Neural crest cell (in vitro differentiated cells): ENCODE data around the gene PRDX1. TPM values are rescaled to one million over a fixed set of nuclear protein-coding genes. Genes with fewer than 3 reads are reported as not detected.

ENCODE experiments used
- DNase-seq: peaks from one replicate; pipeline ENCODE4 v3.0.0; 2021; ENCODE audit warnings: low read depth, mixed read lengths, low spot score
- H3K27ac Mint-ChIP-seq: one replicate; pipeline ENCODE4 v1.8.0; 2021; ENCODE audit warnings: mild to moderate bottlenecking, mixed read lengths; ENCODE audit not compliant: unreplicated experiment
- H3K27me3 Mint-ChIP-seq: 2 replicates; pipeline ENCODE4 v1.8.0; 2021; ENCODE audit warnings: low read depth, mild to moderate bottlenecking, mixed read lengths
- H3K36me3 Mint-ChIP-seq: 2 replicates; pipeline ENCODE4 v1.8.0; 2021; ENCODE audit warnings: low read depth, mild to moderate bottlenecking, mixed read lengths
- H3K4me1 Mint-ChIP-seq: 2 replicates; pipeline ENCODE4 v1.8.0; 2021; ENCODE audit warnings: mixed read lengths
- H3K4me3 Mint-ChIP-seq: one replicate; pipeline ENCODE4 v1.8.0; 2021; ENCODE audit warnings: mild to moderate bottlenecking, mixed read lengths
- H3K9me3 Mint-ChIP-seq: 2 replicates; pipeline ENCODE4 v1.8.0; 2021; ENCODE audit warnings: mixed read lengths
- total RNA-seq: library from RNA; stranded (reverse); gene quantifications from 2 replicates; pipeline ENCODE4 v1.2.1, GENCODE V29; 2021
- TF ChIP-seq, protein P1 (sequence below): fragments of 200-600 bp; sonication (generic); conservative IDR thresholded peaks from 2 replicates; pipeline ENCODE4 v1.5.0; 2021; ENCODE audit warnings: antibody characterized with exemption, mild to moderate bottlenecking

Gene PRDX1
- total RNA-seq, 1 donor from 2014 or later = 334 TPM

DNA sequence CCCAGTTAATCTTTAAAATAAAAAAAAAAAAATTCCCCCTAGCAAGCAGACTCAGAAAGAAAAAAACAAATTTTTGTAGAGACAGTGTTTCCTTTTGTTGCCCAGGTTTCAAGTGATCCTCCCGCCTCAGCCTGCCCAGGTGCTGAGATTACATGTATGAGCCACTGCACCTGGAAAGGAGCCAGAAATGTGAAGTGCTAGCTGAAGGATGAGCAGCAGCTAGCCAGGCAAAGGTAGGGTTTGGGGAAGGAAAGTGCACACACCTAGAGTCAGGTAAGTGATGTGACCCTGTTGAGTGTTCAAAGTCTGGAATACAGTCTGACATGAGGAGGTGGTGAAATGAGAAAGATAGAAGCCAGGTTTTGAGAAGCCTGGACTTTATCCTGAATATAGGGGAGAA, 30.6 kb upstream of the PRDX1 start:
- Mint-ChIP-seq H3K27ac (no peak overlapping the region), H3K27me3 (no peaks in the 10 kb centered on the region), H3K9me3 (no peaks in the 10 kb centered on the region), H3K4me1 (peaks cover 22% of the 10 kb centered on the region), H3K4me3 (peak overlapping the region; percentile 48), H3K36me3 (peaks cover 5% of the 10 kb centered on the region)
- no peak for DNase-seq
- TF ChIP-seq, protein P1, sequence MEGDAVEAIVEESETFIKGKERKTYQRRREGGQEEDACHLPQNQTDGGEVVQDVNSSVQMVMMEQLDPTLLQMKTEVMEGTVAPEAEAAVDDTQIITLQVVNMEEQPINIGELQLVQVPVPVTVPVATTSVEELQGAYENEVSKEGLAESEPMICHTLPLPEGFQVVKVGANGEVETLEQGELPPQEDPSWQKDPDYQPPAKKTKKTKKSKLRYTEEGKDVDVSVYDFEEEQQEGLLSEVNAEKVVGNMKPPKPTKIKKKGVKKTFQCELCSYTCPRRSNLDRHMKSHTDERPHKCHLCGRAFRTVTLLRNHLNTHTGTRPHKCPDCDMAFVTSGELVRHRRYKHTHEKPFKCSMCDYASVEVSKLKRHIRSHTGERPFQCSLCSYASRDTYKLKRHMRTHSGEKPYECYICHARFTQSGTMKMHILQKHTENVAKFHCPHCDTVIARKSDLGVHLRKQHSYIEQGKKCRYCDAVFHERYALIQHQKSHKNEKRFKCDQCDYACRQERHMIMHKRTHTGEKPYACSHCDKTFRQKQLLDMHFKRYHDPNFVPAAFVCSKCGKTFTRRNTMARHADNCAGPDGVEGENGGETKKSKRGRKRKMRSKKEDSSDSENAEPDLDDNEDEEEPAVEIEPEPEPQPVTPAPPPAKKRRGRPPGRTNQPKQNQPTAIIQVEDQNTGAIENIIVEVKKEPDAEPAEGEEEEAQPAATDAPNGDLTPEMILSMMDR = no peak

- H3K4me3 Mint-ChIP-seq = peak overlapping the region; percentile 98
- H3K9me3 Mint-ChIP-seq = no peaks in the 10 kb centered on the region
- H3K27ac Mint-ChIP-seq = peak overlapping the region; percentile 96
- TF ChIP-seq, protein P1 = no peak
- H3K27me3 Mint-ChIP-seq = no peaks in the 10 kb centered on the region
- DNase-seq = no peak
- peaks cover 5% of the 10 kb centered on the region for H3K36me3 Mint-ChIP-seq
- peaks cover 22% of the 10 kb centered on the region for H3K4me1 Mint-ChIP-seq
These were observed 30.0 kb upstream of the PRDX1 start for GRCh38 chr1:45551684-45552083.

DNA sequence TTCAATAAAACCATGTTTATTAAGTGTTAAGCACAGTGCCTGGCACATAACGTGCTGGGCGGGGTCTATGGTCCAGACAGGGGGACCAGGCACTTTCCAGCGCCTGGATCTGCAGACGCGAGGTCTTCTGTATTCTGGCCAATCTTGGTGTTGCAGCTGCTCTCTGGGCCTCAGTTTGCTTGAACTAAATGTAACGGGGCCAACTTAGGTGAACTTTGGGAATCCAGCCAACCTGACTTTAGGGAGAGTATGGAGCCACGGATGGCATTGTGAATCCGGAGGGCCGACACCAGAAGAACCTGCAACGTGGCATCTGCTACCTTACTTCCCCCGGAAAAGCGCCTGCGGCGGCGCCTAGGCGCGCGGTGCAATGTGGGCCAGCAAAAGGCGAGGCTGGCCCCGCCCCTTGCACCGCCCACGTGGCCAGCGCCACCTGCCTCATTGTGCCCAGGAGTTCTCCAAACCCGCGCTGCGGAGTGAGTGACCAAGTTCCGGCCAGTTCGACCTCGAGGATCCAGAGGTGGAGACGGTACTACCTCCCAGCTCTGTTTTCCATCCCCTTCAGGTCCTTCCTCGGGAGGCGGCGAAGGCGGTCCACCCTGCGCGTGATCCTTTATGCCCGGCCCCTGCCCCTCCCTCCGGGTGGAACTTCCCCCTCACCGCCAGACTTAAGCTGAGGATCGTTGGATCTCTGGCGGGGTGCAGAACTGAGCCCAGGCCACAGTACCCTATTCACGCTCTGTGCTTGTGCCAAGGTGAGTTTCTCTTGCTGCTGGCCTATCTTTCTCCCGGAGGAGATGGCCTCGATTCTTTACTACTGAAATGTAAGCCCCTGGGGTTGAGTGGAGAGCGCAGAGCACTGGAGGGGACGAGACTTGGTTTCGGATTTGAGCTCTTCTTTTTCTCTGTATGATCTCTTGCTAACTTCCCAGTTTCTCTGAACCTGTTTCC, 29.0 kb upstream of the PRDX1 start, which contains the start of gene AKR1A1:
TSS of gene AKR1A1 (plus strand) at position 426 of the 951 bp plus-strand sequence. CDS start 10,969 bp downstream, outside the sequence.
- Mint-ChIP-seq H3K9me3 (no peaks in the 10 kb centered on the region), H3K4me3 (peak within 1 kb of the TSS; percentile 98), H3K27me3 (peaks cover under 1% of the 10 kb centered on the region), H3K4me1 (peaks cover 22% of the 10 kb centered on the region), H3K36me3 (peaks cover 5% of the 10 kb centered on the region), H3K27ac (peak within 1 kb of the TSS; percentile 96)
- TF ChIP-seq, protein P1 = no peak
- peak; percentile 78 for DNase-seq

- TF ChIP-seq, protein P1 = no peak
- peaks cover 15% of the 10 kb centered on the region for H3K27me3 Mint-ChIP-seq
- H3K27ac Mint-ChIP-seq = no peak overlapping the region
- no peaks in the 10 kb centered on the region for H3K36me3 Mint-ChIP-seq
- H3K9me3 Mint-ChIP-seq = no peaks in the 10 kb centered on the region
- no peak overlapping the region for H3K4me3 Mint-ChIP-seq
- DNase-seq = no peak
- peaks cover 4% of the 10 kb centered on the region for H3K4me1 Mint-ChIP-seq
These were observed 24.0 kb upstream of the PRDX1 start for GRCh38 chr1:45545553-45546310.

DNA sequence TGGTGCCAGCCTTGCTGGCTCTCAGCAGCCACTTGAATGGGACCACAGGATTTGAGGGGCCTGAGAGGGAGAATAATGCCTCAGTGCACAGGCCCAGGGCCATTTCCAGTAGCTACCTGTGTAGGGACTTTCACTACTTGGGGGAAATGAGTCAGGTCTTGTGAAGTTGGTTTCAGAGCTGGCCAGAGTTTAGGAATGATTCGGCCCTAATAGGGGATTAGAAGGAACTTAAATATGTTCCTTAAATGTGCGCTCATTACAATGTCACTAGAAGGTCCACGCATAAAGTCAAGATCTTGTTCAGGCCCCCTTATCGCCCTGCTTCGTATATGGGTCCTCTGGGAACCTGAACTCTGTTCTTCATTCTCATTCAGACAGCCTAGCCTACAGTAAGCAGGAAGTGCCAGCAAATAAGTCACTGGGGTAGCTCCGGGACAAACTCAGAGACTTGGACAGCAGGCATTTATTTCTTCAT, 23.4 kb upstream of the PRDX1 start:
- Mint-ChIP-seq H3K9me3 (no peaks in the 10 kb centered on the region), H3K36me3 (no peaks in the 10 kb centered on the region), H3K27me3 (peaks cover 15% of the 10 kb centered on the region), H3K4me3 (peak overlapping the region; percentile 42), H3K4me1 (no peaks in the 10 kb centered on the region), H3K27ac (no peak overlapping the region)
- DNase-seq = no peak
- TF ChIP-seq, protein P1 = no peak
